BE2C (cell line): ENCODE measurements around the gene TMEM187.

ENCODE experiments used
- DNase-seq: peaks from one replicate; pipeline ENCODE4 v3.0.0-alpha.2; 2020
- H3K27me3 ChIP-seq: fragments of 250-450 bp; sonication (Bioruptor Pico); 2 replicates; pipeline ENCODE4 v1.5.1; 2020; ENCODE audit warnings: mild to moderate bottlenecking
- H3K36me3 ChIP-seq: fragments of 250-450 bp; sonication (Bioruptor Pico); 2 replicates; pipeline ENCODE4 v1.5.1; 2020; ENCODE audit warnings: mild to moderate bottlenecking
- H3K4me1 ChIP-seq: fragments of 250-450 bp; sonication (Bioruptor Pico); 2 replicates; pipeline ENCODE4 v1.5.1; 2020
- H3K4me3 ChIP-seq: 2 replicates; pipeline ENCODE4 v1.5.1; 2011; ENCODE audit warnings: low read depth, low read length
- H3K9me3 ChIP-seq: fragments of 250-450 bp; sonication (Bioruptor Pico); 2 replicates; pipeline ENCODE4 v1.5.1; 2020
- TF ChIP-seq, protein P1 (sequence below): IDR thresholded peaks from 2 replicates; pipeline ENCODE4 v1.5.1; 2012; ENCODE audit warnings: mild to moderate bottlenecking, low read depth, low read length

The TMEM187 gene

DNA sequence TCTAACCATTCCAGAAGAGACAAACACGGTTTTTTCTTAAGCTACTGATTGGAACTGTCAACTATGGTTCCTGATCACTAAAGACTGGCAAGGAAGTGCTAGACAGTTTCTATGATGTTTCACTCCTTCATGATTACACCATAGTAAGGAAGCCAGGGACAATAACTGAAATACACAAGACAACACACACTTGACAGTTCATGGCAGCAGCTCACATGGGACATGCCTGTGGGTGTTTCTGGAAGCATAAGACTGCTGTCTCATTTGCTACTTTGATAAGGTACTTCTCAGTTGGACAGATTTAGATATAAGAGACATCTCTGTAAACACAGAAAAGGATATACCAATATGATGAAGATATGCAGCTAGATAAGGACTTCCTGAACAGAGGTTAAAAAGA is 55.4 kb downstream of the TMEM187 start:
- no peak for DNase-seq
- Histone ChIP-seq H3K9me3 (no peaks in the 10 kb centered on the region), H3K4me1 (no peaks in the 10 kb centered on the region), H3K36me3 (peaks cover 5% of the 10 kb centered on the region; the same call in 1 of the 2 replicates), H3K4me3 (no peak overlapping the region), H3K27me3 (no peaks in the 10 kb centered on the region)
- TF ChIP-seq, protein P1, sequence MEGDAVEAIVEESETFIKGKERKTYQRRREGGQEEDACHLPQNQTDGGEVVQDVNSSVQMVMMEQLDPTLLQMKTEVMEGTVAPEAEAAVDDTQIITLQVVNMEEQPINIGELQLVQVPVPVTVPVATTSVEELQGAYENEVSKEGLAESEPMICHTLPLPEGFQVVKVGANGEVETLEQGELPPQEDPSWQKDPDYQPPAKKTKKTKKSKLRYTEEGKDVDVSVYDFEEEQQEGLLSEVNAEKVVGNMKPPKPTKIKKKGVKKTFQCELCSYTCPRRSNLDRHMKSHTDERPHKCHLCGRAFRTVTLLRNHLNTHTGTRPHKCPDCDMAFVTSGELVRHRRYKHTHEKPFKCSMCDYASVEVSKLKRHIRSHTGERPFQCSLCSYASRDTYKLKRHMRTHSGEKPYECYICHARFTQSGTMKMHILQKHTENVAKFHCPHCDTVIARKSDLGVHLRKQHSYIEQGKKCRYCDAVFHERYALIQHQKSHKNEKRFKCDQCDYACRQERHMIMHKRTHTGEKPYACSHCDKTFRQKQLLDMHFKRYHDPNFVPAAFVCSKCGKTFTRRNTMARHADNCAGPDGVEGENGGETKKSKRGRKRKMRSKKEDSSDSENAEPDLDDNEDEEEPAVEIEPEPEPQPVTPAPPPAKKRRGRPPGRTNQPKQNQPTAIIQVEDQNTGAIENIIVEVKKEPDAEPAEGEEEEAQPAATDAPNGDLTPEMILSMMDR: no peak

DNA sequence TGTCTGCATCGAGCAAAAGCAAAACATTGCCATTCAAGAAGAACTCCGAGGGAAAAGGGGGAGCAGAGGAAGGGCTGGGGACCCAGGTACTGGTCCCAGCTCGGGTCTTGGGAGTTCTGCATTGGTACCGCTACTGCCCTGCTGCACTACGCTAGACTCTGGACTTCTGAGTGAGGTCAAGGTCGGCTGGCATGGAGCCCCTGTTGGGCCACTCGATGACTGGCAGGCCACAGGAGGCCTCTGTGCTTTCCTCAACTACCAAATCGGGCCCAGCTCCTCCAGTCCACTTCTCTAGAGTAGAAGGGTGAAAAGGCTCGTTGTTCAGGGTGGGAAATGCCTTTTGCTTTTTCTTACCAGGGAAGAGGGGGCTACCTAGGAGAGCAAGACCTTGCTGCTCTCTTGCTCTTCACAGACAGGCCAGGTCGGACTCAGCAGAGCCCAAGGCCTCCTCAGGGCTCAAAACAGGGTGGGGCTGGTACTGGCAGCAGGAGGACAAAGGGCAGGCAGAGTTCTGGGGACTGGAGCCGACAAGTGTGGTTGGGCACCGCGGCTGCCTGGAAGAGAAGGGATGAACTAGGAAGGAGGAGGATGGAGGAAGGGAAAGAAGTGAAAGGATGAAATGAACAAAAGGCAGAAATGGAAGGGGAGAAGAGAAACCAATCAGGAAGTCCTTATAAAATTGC is 56.1 kb downstream of the TMEM187 start:
- H3K36me3 ChIP-seq: peaks cover 5% of the 10 kb centered on the region; the same call in 1 of the 2 replicates
- TF ChIP-seq, protein P1: no peak
- DNase-seq: no peak

DNA sequence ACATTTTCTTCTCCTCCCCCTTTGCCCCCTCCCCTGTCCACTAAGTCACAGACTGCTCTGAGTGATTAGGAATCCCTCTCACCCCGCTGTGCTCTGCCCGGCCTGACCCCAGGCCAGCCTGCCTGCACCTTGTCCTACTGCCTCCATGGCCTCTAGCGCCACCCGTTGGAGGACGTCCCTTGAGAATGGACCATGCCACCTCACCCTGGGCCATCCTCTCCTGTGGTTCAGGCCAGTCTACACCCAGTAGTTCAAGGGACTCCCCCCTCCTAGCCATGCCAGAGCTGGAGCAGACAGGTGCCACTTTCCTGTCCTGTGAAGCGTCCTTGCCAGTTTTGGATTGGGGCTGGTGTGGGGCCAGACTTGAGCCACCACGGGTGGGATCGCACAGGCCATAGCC is 56.9 kb downstream of the TMEM187 start:
- TF ChIP-seq, protein P1: no peak
- Histone ChIP-seq H3K9me3 (no peaks in the 10 kb centered on the region), H3K36me3 (peaks cover 5% of the 10 kb centered on the region; the same call in 1 of the 2 replicates), H3K4me1 (no peaks in the 10 kb centered on the region), H3K27me3 (no peaks in the 10 kb centered on the region), H3K4me3 (no peak overlapping the region)
- no peak for DNase-seq

More for the DNA sequence above, 56.1 kb downstream of the TMEM187 start:
- H3K4me3 ChIP-seq: no peak overlapping the region
- no peaks in the 10 kb centered on the region for H3K27me3 ChIP-seq
- no peaks in the 10 kb centered on the region for H3K4me1 ChIP-seq
- no peaks in the 10 kb centered on the region for H3K9me3 ChIP-seq

DNA sequence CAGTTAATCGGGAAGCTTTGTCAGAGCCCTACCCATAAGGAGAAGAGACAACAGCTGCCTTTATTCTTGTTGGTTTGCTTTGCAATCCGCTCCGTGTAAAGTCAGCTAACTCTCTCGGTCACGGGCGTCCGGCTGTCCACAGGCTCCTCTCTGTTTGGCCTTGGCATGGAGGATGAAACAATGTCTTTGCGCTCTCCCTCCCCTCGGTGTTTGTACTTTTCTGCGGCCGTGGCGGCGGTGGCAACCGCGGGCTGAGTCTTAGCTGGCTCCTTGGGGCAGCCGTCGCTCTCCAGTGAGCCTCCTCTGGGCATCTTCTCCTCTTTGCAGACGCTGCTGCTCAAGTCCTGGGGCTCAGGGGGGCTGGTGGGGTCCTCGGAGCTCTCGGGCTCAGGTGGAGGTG is 57.7 kb downstream of the TMEM187 start:
- no peak for DNase-seq
- TF ChIP-seq, protein P1: no peak
- Histone ChIP-seq H3K4me3 (no peak overlapping the region), H3K9me3 (no peaks in the 10 kb centered on the region), H3K27me3 (no peaks in the 10 kb centered on the region), H3K4me1 (no peaks in the 10 kb centered on the region), H3K36me3 (peaks cover 5% of the 10 kb centered on the region; the same call in 1 of the 2 replicates)

DNA sequence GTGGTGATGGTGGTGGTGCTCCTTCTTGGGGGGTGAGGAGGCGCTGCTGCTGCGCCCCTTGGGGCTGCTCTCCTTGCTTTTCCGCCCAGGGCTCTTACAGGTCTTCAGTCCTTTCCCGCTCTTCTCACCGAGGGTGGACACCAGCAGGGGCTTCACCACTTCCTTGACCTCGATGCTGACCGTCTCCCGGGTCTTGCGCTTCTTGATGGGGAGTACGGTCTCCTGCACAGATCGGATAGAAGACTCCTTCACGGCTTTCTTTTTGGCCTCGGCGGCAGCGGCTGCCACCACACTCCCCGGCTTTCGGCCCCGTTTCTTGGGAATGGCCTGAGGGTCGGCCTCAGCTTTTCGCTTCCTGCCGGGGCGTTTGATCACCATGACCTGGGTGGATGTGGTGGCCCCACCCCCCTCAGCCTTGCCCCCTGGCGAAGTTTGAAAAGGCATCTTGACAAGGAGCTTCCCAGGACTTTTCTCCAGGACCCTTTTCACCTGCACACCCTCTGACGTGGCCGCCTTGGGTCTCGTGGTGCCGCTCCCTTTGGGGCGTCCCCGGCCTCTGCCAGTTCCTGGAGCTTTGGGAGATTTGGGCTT is 58.3 kb downstream of the TMEM187 start:
- H3K4me1 ChIP-seq: no peaks in the 10 kb centered on the region
- DNase-seq: no peak
- H3K4me3 ChIP-seq: no peak overlapping the region
- TF ChIP-seq, protein P1: no peak
- peaks cover 5% of the 10 kb centered on the region; the same call in 1 of the 2 replicates for H3K36me3 ChIP-seq
- H3K9me3 ChIP-seq: no peaks in the 10 kb centered on the region
- no peaks in the 10 kb centered on the region for H3K27me3 ChIP-seq

DNA sequence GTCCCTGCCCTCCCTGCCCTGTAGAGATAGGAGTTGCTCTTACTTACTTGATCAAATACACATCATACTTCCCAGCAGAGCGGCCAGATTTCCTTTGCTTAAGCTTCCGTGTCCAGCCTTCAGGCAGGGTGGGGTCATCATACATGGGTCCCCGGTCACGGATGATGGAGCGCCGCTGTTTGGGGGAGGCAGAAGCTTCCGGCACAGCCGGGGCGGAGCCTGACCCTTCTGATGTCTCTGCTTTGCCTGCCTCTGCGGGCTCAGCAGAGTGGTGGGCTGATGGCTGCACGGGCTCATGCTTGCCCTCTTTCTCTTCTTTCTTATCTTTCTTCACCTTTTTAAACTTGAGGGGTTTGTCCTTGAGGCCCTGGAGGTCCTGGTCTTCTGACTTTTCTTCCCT is 59.6 kb downstream of the TMEM187 start:
- TF ChIP-seq, protein P1: no peak
- no peaks in the 10 kb centered on the region for H3K27me3 ChIP-seq
- H3K4me3 ChIP-seq: no peak overlapping the region
- H3K36me3 ChIP-seq: peaks cover 5% of the 10 kb centered on the region; the same call in 1 of the 2 replicates
- no peak for DNase-seq
- H3K4me1 ChIP-seq: no peaks in the 10 kb centered on the region
- no peaks in the 10 kb centered on the region for H3K9me3 ChIP-seq
